Esophagus muscularis mucosa (tissue), 3 donors: Measurements from ENCODE around the gene ZNF512.
"Not testable (repeated sequence)": the region's sequence is repeated elsewhere in the genome, so short reads cannot be mapped to it uniquely, and the experiment has no call there.

Source experiments
- CTCF ChIP-seq, 3 experiments: fragments of 200-600 bp in 2 of 3; fragments of 450-650 bp in 1 of 3; sonication (generic) in 2 of 3; IDR thresholded peaks; one replicate each; pipeline ENCODE4 v1.5.1; 2017 to 2019; ENCODE audit warnings: antibody characterized with exemption in 3 of 3, mild to moderate bottlenecking in 2 of 3, moderate library complexity in 1 of 3
- POLR2AphosphoS5 ChIP-seq, 2 donors: sonication (generic); formaldehyde crosslinking; IDR thresholded peaks; one replicate each; pipeline ENCODE4 v1.6.1; 2017; ENCODE audit warnings: antibody characterized with exemption in 2 of 2

DNA sequence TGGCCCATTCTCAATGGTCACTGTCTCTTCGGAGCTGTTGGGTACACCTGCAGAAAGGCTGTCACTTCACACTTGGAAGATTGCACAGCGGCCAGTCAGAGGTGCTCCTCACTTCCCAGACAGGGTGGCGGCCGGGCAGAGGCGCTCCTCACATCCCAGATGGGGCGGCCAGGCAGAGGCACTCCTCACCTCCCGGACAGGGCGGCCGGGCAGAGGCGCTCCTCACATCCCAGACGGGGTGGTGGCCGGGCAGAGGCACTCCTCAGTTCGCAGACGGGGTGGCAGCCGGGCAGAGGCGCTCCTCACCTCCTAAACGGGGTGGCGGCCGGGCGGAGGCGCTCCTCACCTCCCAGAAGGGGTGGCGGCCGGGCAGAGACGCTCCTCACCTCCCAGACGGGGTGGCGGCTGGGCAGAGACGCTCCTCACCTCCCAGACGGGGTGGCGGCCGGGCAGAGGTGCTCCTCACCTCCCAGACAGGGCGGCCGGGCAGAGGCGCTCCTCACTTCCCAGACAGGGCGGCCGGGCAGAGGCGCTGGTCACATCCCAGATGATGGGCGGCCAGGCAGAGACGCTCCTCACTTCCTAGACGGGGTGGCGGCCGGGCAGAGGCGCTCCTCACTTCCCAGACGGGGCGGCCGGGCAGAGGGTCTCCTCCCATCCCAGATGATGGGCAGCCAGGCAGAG is 11.3 kb downstream of the ZNF512 start:
- not testable (repeated sequence) for TF ChIP-seq POLR2AphosphoS5, CTCF (IDR thresholded peaks at IDR 0.05)
